Left forelimb (tissue), 1 donor: ENCODE data around the gene RAPGEF2.

Experiments used
- DNase-seq: peaks from one replicate; pipeline ENCODE4 v3.0.0-alpha.2; 2018; ENCODE audit warnings: low spot score

The RAPGEF2 gene

GRCh38 chr4:159317203-159317602 lies 214.3 kb downstream of the RAPGEF2 start:
- DNase-seq: no peak

DNA sequence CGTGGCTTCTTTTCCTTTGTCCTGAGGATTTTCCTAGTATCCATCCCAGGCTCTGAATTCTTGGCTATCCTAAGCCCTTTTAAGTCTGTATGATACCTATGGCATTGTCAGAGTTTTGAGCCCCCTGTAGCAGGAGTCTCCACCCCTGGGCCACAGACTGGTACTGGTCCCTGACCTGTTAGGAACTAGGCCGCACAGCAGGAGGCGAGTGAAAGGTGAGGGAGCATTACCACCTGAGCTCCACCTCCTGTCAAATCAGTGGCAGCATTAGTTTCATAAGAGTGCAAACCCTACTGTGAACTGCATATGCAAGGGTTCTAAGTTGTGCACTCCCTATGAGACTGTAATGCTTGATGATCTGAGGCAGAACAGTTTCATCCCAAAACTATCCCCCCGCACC lies 216.1 kb downstream of the RAPGEF2 start:
- no peak for DNase-seq

DNA sequence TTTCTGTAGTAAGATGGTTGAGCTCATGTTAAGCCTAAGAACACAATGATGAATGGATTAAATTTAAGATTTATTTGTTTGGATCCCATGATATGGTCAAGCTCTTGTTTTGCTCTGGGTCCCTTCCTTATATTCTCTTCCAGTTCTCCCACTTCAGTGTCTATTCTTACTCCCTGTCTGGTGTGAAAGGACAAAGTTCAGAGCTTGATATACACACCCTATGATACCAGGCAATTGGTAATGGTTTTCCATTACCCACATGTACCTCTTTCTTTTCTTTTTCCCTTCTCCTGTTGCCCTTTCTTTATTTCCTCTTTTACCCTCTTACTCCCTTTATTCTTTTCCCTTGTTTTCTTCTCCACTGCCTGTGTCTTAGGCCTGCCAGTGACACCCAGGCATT lies 223.6 kb downstream of the RAPGEF2 start:
- DNase-seq: no peak

GRCh38 chr4:159328766-159329165 lies 225.9 kb downstream of the RAPGEF2 start:
- no peak for DNase-seq

- no peak for DNase-seq
Observed at GRCh38 chr4:159334461-159334860, 231.6 kb downstream of the RAPGEF2 start.

GRCh38 chr4:159337041-159337440 lies 234.2 kb downstream of the RAPGEF2 start:
- no peak for DNase-seq

DNA sequence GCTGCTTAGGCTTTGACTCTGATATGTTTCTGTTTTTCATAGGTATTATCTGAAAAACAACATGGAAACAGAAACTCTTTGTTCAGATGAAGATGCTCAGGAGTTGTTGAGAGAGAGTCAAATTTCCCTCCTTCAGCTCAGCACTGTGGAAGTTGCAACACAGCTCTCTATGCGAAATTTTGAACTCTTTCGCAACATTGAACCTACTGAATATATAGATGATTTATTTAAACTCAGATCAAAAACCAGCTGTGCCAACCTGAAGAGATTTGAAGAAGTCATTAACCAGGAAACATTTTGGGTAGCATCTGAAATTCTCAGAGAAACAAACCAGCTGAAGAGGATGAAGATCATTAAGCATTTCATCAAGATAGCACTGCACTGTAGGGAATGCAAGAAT lies 238.6 kb downstream of the RAPGEF2 start:
- no peak for DNase-seq

DNA sequence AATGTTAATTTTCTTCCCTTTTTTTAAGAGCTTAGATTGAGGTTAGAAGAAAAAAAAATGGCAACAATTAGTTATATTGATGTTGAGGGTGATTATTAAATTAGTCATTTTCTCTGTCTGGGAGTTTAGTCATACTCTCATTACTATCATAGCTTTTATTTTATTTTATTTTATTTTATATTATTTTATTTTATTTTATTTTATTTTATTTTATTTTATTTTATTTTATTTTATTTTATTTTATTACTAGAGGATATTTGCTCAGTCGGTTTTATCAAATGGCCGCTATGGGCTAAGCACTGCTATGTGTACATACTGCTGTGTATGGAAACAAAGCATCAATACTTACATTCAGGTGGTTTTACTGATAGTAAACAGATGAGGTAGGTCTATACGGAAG lies 239.5 kb downstream of the RAPGEF2 start:
- DNase-seq: no peak

GRCh38 chr4:159343116-159343515 lies 240.2 kb downstream of the RAPGEF2 start:
- DNase-seq: no peak

GRCh38 chr4:159344877-159345276 lies 242.0 kb downstream of the RAPGEF2 start:
- no peak for DNase-seq

- DNase-seq: no peak
Observed at GRCh38 chr4:159346681-159347080, 243.8 kb downstream of the RAPGEF2 start.

DNA sequence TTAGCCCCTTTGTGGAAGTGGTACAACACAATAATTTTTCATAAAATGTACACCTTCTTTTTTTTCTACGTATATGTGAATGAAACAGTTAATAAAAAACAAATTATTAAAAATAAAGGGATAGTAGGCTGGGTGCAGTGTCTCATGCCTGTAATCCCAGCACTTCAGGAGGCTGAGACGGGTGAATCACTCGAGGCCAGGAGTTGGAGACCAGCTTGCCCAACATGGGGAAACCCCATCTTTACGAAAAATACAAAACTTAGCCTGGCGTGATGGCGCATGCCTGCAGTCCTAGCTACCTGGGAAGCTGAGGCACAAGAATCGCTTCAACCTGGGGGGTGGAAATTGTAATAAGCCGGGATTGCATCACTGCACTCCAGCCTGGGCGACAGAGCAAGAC lies 244.9 kb downstream of the RAPGEF2 start:
- no peak for DNase-seq

GRCh38 chr4:159349332-159349731 lies 246.5 kb downstream of the RAPGEF2 start:
- DNase-seq: no peak

- DNase-seq: no peak
Observed at GRCh38 chr4:159352609-159353008, 249.7 kb downstream of the RAPGEF2 start.

DNA sequence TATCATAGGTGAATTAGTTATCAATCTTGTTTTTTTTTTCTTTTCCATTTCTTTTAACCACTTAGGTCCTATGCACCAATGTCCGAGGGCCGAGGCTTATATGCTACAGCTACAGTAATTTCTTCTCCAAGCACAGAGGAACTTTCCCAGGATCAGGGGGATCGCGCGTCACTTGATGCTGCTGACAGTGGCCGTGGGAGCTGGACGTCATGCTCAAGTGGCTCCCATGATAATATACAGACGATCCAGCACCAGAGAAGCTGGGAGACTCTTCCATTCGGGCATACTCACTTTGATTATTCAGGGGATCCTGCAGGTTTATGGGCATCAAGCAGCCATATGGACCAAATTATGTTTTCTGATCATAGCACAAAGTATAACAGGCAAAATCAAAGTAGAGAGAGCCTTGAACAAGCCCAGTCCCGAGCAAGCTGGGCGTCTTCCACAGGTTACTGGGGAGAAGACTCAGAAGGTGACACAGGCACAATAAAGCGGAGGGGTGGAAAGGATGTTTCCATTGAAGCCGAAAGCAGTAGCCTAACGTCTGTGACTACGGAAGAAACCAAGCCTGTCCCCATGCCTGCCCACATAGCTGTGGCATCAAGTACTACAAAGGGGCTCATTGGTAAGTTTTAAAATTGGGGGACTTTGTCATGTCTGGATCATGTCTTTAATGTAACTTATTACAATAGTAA lies 250.7 kb downstream of the RAPGEF2 start:
- no peak for DNase-seq

DNA sequence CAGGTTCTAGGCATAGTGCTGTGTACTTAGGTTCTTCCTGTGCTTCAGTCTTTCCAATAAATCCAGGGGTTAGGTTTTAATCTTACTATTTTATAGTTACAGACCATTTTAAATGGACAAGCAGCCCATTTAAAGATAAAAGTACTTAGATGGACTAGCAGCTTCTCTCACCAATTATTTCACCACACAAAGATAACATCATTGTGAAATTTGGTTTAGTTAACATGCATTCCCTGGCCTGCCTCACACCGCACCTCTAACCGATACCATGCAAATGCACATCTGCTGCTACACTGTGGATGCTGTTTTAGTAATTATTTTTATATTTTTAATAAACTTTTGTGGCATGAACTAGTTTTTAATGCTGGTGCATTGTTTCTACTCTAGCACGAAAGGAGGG lies 252.6 kb downstream of the RAPGEF2 start:
- no peak for DNase-seq

DNA sequence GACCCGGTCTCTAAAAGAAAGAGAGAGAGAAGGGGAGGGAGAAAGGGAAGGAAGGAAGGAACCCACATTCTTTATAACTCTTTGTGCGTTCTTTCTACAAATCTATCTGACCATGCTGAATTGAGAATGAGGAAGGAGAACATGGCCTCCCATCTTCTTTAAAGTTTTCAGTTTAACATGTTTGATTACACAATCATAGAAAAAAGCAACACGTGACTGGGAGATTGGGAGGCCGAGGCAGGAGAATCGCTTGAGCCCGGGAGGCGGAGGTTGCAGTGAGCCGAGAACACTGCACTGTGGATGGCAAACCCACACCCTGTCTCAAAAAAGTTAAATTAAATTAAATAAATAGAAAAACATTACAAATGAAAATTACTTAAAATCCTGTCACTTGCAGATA lies 254.5 kb downstream of the RAPGEF2 start:
- DNase-seq: no peak

- DNase-seq: no peak
Observed at GRCh38 chr4:159358226-159358625, 255.3 kb downstream of the RAPGEF2 start.

DNA sequence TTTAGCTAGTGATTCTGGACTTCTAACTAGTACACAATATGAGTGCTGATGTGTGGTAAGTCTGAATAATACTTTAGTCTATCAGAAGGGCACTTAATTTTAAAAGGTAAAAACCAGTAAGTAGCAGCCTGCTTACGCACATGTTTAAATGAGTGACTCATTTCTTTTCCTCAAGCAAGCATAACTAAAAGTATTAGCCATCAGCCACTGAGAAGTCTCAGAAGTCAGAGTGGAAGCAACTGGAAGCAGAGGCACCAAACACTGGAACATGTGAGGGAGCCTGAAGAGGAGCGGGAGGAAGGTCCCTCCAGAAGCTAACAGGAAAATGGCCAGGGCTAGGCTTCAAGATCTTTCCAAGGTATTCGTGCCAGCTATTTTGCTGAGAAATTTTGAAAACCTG lies 257.7 kb downstream of the RAPGEF2 start:
- no peak for DNase-seq

GRCh38 chr4:159363361-159363760 lies 260.5 kb downstream of the RAPGEF2 start:
- no peak for DNase-seq

GRCh38 chr4:159366966-159367780 lies 264.3 kb downstream of the RAPGEF2 start:
- no peak for DNase-seq

GRCh38 chr4:159367781-159368080 lies 264.9 kb downstream of the RAPGEF2 start:
- DNase-seq: no peak

GRCh38 chr4:159368320-159368719 lies 265.4 kb downstream of the RAPGEF2 start:
- no peak for DNase-seq

GRCh38 chr4:159369256-159369655 lies 266.4 kb downstream of the RAPGEF2 start:
- DNase-seq: no peak
